ENCODE measurements around the gene SELENOP. TPM values are rescaled to one million over a fixed set of nuclear protein-coding genes. Genes with fewer than 3 reads are reported as not detected.

Gene SELENOP
- total RNA-seq, 1 experiment from 2014 or later = 11.4 TPM

DNA sequence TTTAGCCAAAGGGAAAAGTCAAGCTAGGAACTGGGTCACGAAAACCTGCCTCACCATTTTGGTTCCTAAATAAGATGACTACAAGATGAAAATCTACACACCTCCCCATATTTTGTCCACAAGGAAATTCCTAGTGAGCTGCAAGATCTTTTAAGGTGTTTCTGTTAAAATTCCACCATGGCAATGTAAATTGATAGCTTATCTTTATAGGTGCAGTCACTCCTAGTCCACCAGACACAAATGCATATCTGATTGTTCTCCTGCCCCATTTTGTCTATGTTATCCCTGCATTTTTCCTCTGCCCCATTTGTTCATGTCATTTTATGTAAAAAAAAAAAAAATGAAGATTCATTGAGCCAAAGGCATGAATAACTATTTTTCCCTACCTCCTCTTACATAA lies 41.1 kb upstream of the SELENOP start:
- CTCF ChIA-PET = no interaction called here
- TF ChIP-seq EZH2phosphoT487 (IDR thresholded peaks at IDR 0.05; ENCODE audit: borderline replicate concordance) (no peak), SP1 (IDR thresholded peaks at IDR 0.05; ENCODE audit: low read depth) (no peak), RAD21 (IDR thresholded peaks at IDR 0.05; ENCODE audit: low read depth) (no peak), EZH2 (IDR thresholded peaks at IDR 0.05) (no peak), TCF7L2 (IDR thresholded peaks at IDR 0.05; ENCODE audit: borderline replicate concordance, extremely low read depth, insufficient read depth, insufficient read length) (no peak), ZFX (IDR thresholded peaks at IDR 0.05) (no peak), EGR1 (IDR thresholded peaks at IDR 0.05; ENCODE audit: low read depth) (no peak), ZNF274 (IDR thresholded peaks at IDR 0.05; ENCODE audit: low read depth, low read length) (no peak), JUND (IDR thresholded peaks at IDR 0.05) (no peak), YY1 (IDR thresholded peaks at IDR 0.05; ENCODE audit: extremely low read depth, insufficient replicate concordance, low read depth, low read length) (no peak), POLR2A (IDR thresholded peaks at IDR 0.05; ENCODE audit: borderline replicate concordance, extremely low read depth, insufficient read depth, insufficient read length) (no peak)
- TF ChIP-seq, protein P1, sequence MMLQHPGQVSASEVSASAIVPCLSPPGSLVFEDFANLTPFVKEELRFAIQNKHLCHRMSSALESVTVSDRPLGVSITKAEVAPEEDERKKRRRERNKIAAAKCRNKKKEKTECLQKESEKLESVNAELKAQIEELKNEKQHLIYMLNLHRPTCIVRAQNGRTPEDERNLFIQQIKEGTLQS (IDR thresholded peaks at IDR 0.05) = no peak
- TF ChIP-seq, protein P2, sequence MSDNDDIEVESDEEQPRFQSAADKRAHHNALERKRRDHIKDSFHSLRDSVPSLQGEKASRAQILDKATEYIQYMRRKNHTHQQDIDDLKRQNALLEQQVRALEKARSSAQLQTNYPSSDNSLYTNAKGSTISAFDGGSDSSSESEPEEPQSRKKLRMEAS (IDR thresholded peaks at IDR 0.05) = no peak
- TF ChIP-seq, protein P3, sequence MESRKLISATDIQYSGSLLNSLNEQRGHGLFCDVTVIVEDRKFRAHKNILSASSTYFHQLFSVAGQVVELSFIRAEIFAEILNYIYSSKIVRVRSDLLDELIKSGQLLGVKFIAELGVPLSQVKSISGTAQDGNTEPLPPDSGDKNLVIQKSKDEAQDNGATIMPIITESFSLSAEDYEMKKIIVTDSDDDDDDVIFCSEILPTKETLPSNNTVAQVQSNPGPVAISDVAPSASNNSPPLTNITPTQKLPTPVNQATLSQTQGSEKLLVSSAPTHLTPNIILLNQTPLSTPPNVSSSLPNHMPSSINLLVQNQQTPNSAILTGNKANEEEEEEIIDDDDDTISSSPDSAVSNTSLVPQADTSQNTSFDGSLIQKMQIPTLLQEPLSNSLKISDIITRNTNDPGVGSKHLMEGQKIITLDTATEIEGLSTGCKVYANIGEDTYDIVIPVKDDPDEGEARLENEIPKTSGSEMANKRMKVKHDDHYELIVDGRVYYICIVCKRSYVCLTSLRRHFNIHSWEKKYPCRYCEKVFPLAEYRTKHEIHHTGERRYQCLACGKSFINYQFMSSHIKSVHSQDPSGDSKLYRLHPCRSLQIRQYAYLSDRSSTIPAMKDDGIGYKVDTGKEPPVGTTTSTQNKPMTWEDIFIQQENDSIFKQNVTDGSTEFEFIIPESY (IDR thresholded peaks at IDR 0.05; ENCODE audit: extremely low read depth, insufficient replicate concordance, low read length) = no peak
- no peaks in the 10 kb centered on the region for H4K20me1 ChIP-seq (ENCODE audit: insufficient read depth)
- no peaks in the 10 kb centered on the region for H3K79me2 ChIP-seq (ENCODE audit: insufficient read depth, low read length)
- H3K27me3 ChIP-seq (ENCODE audit: insufficient read depth, low read length) = no peaks in the 10 kb centered on the region
- DNase-seq (ENCODE audit: low read depth, low spot score) = no peak
- no peak overlapping the region for H3K9ac ChIP-seq (ENCODE audit: low read length)
- H3K9me3 ChIP-seq (ENCODE audit: control insufficient read depth in 1 of 2, insufficient read depth in 1 of 2, low read depth in 1 of 2, low read length in 2 of 2) = no peaks in the 10 kb centered on the region
- H3K36me3 ChIP-seq (ENCODE audit: control insufficient read depth in 1 of 2, insufficient read depth in 2 of 2, low read length in 2 of 2) = no peaks in the 10 kb centered on the region
- H3K4me2 ChIP-seq (ENCODE audit: low read length) = no peak overlapping the region
- H3K9me2 ChIP-seq (ENCODE audit: insufficient read depth) = no peaks in the 10 kb centered on the region
- POLR2A ChIA-PET = no interaction called here
- H3K4me3 ChIP-seq (replicated peaks in 1 of 2; ENCODE audit: low read depth in 1 of 2, low read length in 2 of 2) = no peak overlapping the region
- H3K27ac ChIP-seq (ENCODE audit: low read depth, low read length) = no peak overlapping the region
- H3K4me1 ChIP-seq (ENCODE audit: control insufficient read depth in 1 of 2, insufficient read depth in 2 of 2, low read length in 2 of 2) = no peaks in the 10 kb centered on the region
- H2AFZ ChIP-seq (ENCODE audit: low read depth, low read length, poor library complexity, severe bottlenecking) = no peak overlapping the region
- no TSS peak for BruUV-seq (replicated peaks)
- intact Hi-C loops (cut with micrococcal nuclease) = no loop called here
- no peak for ATAC-seq
- RAD21 ChIA-PET (ENCODE audit: low non-redundant PET in 1 of 2, low total read pairs in 2 of 2, uncharacterized antibody in 2 of 2, unreplicated experiment in 2 of 2) = no interaction called here

Data from HCT116 (cell line).